LHCN-M2 (cell line): ENCODE results near the gene TCF21. TPM values are rescaled to one million over a fixed set of nuclear protein-coding genes. Genes with fewer than 3 reads are reported as not detected.
"Not testable (repeated sequence)": the region's sequence is repeated elsewhere in the genome, so short reads cannot be mapped to it uniquely, and the experiment has no call there.

ENCODE experiments used
- DNase-seq: peaks from one replicate; pipeline ENCODE4 v3.0.0-alpha.2; 2012; ENCODE audit warnings: low read depth
- polyA plus RNA-seq: library from polyadenylated mRNA; unstranded; fragments of >200 nt; gene quantifications from one replicate; pipeline ENCODE4 v1.2.1, GENCODE V29; 2012; ENCODE audit warnings: missing spikeins
- total RNA-seq: library from RNA; depleted of rRNA; stranded (reverse); fragments of >200 nt; gene quantifications from 2 replicates; pipeline ENCODE4 v1.2.3, GENCODE V29; 2014; rRNA removed

The TCF21 gene
- total RNA-seq = not detected in 2 replicates
- not detected for polyA plus RNA-seq

DNA sequence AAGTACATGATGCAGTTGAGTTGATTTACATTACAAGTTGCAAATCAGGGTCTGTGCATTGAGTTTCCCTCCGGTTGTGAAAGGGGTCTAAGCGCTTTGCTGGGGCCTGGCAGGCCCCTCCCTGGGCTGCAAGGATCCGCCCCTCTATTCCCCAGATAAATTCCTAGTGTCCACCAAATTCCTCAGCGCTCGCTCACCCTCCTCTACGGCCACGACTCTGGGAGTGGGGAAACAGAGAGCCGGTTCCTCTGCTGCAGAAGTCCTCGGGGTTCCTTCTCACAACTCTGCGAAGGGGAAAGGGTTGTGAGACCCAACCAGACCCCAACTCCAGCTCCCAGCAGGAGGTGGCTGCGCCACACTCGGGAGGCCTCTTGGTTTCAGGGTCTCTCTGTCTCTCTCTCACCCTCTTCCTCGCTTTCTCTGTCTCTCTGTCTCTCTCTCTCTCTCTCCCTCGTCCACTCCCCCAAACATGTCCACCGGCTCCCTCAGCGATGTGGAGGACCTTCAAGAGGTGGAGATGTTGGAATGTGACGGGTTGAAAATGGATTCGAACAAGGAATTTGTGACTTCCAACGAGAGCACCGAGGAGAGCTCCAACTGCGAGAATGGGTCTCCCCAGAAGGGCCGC, at the start of gene TCF21:
Gene TCF21 (plus strand): TSS at position 185 of the 628 bp plus-strand sequence. CDS start 285 bp downstream, at position 470.
- peak; percentile 9 for DNase-seq

DNA sequence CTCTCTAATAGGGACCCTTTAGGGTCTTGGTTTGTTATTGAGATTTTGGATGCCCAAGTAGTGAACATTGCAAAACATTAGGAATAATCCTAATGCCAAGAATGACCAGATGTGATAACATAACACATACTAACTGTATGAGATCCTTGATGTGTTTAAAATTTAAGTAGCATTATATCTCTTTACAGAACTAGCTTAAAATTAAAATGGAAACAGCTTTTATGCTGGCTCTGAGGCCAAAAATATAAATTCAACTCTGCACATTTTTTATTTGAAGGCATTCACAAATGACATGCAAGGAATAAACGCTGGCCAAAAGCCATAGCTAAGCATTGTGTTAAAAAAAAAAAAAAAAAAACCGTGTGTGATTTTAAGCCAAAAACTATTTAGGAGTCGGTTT, 47.7 kb upstream of the TCF21 start:
- no peak for DNase-seq

DNA sequence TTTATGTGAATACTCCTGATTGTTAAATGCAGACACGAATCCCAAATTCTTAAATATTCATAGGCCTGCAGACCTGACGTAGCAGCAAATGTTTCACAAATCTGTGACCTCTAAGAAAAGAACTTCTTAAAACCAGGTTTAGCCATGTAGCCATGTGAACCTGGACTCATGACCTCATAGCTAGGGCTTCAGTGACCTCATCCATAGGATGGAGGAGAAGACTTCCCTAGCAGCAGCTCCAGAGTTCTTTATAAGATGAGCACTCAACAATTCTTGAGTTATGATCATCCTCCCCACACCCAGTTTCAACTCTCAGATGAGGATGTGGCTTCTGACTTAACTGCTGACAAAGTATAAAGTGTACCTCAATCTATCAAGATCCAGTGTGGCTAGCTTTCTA, 45.8 kb upstream of the TCF21 start:
- DNase-seq = no peak

- no peak for DNase-seq
These were observed 44.2 kb upstream of the TCF21 start for GRCh38 chr6:133844709-133845108.

GRCh38 chr6:133854041-133854363, 34.9 kb upstream of the TCF21 start:
- no peak for DNase-seq

DNA sequence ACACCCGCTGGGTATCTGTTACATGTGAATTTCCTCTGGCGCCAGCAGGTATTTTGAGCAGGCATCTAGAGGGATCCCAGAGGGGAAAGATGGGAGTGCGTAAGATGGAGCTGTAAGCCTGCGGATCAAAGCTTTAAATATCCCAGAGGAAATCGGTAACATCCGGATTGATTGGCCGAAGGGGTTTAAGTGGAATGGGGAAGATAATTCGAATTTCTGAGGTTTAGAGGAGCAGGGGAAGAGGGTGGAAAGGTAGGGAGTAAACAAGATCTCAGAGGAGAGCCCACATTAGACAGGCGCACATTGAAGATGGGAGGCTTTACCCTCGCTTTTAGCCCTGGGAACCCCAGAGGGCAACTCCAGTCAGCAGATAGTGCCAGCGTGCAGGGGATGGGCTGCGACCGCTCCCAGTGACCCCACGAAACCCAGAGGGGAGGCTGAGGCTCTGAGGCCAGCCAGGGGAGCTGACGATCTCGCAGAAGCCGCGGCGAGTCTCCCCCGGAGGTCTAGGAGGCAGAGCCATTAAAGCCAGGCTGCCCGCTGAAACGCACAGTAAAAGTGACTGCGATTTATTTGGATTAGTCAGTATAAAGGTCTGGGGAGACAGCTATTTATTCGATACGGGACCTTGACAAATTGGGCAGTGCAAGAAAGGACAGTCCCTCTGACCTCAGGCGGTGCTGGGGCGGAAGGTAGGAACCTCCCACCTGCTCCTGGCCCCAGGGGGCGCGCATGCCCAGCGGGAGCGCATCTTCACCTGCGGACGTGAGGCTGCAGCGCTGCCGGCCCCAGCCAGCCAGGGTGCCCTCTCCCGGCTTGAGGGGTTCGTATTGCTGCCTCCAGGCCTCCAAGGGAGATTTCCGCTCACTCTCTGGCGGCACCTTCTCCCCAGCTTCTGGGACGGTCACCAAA, 34.3 kb upstream of the TCF21 start:
- no peak for DNase-seq

- DNase-seq = no peak
These were observed 33.5 kb upstream of the TCF21 start for GRCh38 chr6:133855276-133855990.

DNA sequence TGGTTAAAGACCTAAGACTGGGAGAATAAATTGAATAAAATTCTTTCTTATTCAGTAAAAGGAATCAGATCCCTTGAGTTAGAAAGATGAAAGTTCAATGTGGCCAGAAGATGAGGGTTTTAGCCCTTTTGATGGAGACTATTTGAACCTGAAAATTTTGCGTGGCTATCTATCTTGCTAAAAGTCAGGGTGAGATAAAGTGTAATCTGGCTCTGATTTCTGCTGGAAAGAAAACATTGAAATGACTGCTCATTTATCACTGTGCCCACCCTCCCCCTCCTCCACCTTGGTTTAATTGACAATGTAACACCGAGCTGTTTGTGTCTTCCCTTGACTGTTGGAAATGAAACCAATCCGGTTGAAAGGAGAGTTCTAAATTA, 32.9 kb upstream of the TCF21 start:
- no peak for DNase-seq

- no peak for DNase-seq
These were observed 32.0 kb upstream of the TCF21 start for GRCh38 chr6:133856911-133857310.

DNA sequence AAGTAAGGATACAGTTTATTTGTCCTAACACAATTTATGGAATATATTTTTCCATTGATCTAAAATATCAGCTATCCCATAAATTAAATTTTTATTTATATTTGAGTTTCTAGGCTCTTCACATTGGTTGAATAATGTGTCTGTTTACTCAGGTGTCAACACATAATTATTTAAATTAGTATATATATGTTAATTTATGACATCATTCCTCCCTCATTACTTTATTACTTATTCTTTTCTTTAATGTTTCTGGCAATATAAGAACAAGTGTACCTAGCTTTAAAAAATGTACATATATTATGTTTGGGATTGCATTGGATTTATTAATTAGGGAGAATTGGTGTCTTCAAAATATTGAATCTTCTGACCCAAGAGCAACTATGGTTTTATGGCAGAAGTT, 31.2 kb upstream of the TCF21 start:
- no peak for DNase-seq

GRCh38 chr6:133861337-133861736, 27.6 kb upstream of the TCF21 start:
- DNase-seq = not testable (repeated sequence)

DNA sequence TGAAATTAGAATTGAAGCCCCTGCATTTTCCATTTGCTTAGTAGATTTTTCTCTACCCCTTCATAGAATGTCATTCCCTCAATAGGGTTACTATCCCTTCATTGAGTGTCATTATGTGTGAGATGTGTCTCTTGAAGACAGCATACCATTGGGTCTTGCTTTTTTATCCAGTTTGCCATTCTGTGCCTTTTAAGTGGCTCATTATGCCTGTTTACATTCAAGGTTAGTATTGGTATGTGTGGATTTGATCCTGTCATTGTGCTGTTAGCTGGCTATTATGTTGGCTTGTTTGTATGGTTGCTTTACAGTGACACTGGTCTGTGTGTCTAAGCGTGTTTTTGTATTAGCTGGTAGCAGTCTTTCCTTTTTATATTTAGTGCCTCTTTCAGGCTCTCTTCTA, 25.7 kb upstream of the TCF21 start:
- DNase-seq = no peak

GRCh38 chr6:133865680-133866079, 23.2 kb upstream of the TCF21 start:
- no peak for DNase-seq

DNA sequence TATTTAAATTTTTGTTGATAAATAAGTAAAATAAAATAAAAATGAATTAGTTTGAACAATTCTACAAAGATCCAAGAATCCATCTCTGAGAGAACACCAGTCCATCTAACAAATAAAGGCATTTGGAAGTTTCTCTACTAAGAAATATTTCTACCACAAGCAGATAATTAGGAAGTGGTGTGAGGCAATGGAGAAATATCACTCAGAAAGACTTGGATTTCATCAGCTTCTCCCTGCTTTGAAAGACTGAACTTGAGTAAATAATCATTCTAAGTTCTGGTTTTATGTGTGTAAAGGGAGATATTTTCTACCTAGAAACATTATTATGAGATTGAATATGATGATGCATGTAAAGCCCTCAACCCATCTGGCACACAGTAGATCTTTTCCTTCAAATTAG, 17.8 kb upstream of the TCF21 start:
- no peak for DNase-seq

GRCh38 chr6:133873538-133873937, 15.4 kb upstream of the TCF21 start:
- no peak for DNase-seq

- no peak for DNase-seq
These were observed 11.8 kb upstream of the TCF21 start for GRCh38 chr6:133877116-133877515.

- DNase-seq = no peak
These were observed 8.9 kb upstream of the TCF21 start for GRCh38 chr6:133880006-133880405.

DNA sequence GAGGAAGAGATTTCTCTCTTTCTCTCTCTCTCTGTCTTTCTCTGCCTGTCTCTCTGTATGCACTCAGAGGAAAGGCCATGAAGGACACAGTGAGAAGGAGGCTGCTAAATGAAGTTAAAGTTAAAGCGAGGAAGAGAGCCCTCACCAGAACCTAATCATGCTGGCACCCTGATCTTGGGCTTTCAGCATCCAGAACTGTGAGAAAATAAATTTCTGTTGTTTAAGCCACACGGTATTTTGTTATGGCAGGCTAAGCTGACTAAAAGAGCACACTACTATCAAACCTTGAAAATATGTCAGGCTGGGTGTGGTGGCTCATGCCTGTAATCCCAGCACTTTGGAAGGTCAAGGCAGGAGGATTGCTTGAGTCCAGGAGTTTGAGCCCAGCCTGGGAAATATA, 8.0 kb upstream of the TCF21 start:
- DNase-seq = no peak

GRCh38 chr6:133886104-133886775, 2.7 kb upstream of the TCF21 start:
- DNase-seq = no peak

GRCh38 chr6:133887156-133887879, 1.6 kb upstream of the TCF21 start:
- no peak for DNase-seq

DNA sequence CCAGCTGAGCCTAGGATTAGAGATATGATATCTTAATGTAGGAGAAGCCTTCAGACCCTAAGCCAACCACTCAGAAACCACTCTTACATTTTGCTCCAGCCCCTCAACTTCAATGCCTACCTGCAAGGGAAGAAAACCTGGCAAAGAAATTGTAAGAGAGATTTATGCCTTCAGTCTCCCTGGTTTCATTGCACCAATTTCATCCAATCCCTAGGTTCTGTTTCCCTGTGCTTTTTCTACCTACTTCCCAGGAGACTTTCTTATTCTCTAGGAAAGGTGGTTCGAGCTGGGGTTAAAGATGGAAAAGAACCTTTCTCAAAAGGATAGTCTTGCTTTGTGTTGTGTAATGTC, 1.1 kb upstream of the TCF21 start:
- no peak for DNase-seq
